ENCODE measurements around the gene ACKR3. TPM values are rescaled to one million over a fixed set of nuclear protein-coding genes. Genes with fewer than 3 reads are reported as not detected.

The ACKR3 gene
- total RNA-seq, 1 experiment from 2014 or later = not detected

GRCh38 chr2:236574424-236575145, 5.0 kb downstream of the ACKR3 start:
- no TSS peak for BruUV-seq (replicated peaks)
- DNase-seq (ENCODE audit: low read depth, low spot score) = no peak
- Histone ChIP-seq H3K4me1 (ENCODE audit: control insufficient read depth, insufficient read depth, low read length) (peaks cover 4% of the 10 kb centered on the region), H3K27ac (ENCODE audit: low read length) (no peak overlapping the region), H3K27me3 (ENCODE audit: control insufficient read depth, insufficient read depth, low read length) (peaks cover 14% of the 10 kb centered on the region), H3K4me3 (ENCODE audit: low read depth in 2 of 2, low read length in 2 of 2) (no peak overlapping the region), H3K36me3 (ENCODE audit: control insufficient read depth, insufficient read depth, low read length) (no peaks in the 10 kb centered on the region), H3K9me3 (ENCODE audit: control insufficient read depth, insufficient read depth, low read depth, low read length) (no peaks in the 10 kb centered on the region)
- intact Hi-C loops (cut with micrococcal nuclease; ENCODE audit: unreplicated experiment) (no loop called here), in situ Hi-C loops (cut with HindIII; ENCODE audit: low pct_unique_long_range_greater_than_20kb, low sequenced_read_pairs) (no loop called here)
- no peak for ATAC-seq
- ChIA-PET CTCF (no interaction called here), POLR2A (no interaction called here)
- TF ChIP-seq POLR2AphosphoS5 (IDR thresholded peaks at IDR 0.05; ENCODE audit: low read depth, low read length) (no peak), REST (IDR thresholded peaks at IDR 0.05; ENCODE audit: insufficient read depth in 1 of 2, low read depth in 2 of 2, low read length in 1 of 2) (no peak), SIN3A (IDR thresholded peaks at IDR 0.05; ENCODE audit: borderline replicate concordance, insufficient read depth, low read depth, low read length) (no peak), TCF7L2 (IDR thresholded peaks at IDR 0.05; ENCODE audit: low read depth, low read length) (no peak)
- TF ChIP-seq, protein P1, sequence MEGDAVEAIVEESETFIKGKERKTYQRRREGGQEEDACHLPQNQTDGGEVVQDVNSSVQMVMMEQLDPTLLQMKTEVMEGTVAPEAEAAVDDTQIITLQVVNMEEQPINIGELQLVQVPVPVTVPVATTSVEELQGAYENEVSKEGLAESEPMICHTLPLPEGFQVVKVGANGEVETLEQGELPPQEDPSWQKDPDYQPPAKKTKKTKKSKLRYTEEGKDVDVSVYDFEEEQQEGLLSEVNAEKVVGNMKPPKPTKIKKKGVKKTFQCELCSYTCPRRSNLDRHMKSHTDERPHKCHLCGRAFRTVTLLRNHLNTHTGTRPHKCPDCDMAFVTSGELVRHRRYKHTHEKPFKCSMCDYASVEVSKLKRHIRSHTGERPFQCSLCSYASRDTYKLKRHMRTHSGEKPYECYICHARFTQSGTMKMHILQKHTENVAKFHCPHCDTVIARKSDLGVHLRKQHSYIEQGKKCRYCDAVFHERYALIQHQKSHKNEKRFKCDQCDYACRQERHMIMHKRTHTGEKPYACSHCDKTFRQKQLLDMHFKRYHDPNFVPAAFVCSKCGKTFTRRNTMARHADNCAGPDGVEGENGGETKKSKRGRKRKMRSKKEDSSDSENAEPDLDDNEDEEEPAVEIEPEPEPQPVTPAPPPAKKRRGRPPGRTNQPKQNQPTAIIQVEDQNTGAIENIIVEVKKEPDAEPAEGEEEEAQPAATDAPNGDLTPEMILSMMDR (IDR thresholded peaks at IDR 0.05) = no peak

DNA sequence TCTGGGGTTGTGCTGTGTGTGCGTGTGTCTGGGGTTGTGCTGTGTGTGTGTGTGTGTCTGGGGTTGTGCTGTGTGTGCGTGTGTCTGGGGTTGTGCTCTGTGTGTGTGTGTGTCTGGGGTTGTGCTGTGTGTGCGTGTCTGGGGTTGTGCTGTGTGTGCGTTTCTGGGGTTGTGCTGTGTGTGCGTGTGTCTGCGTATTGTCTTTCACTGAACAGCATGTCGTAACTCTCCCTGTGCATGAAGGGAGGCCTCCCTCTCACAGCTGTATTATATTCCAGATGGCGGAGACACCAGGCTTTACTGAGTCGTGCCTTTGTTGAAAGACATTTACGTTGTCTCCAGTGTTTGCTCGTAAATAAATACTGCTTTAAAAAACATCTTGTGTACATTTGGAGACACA, 5.9 kb downstream of the ACKR3 start:
- Histone ChIP-seq H3K27ac (ENCODE audit: low read length) (no peak overlapping the region), H3K4me3 (ENCODE audit: low read depth in 2 of 2, low read length in 2 of 2) (no peak overlapping the region), H3K4me1 (ENCODE audit: control insufficient read depth, insufficient read depth, low read length) (no peaks in the 10 kb centered on the region), H3K27me3 (ENCODE audit: control insufficient read depth, insufficient read depth, low read length) (peaks cover 8% of the 10 kb centered on the region), H3K9me3 (ENCODE audit: control insufficient read depth, insufficient read depth, low read depth, low read length) (no peaks in the 10 kb centered on the region), H3K36me3 (ENCODE audit: control insufficient read depth, insufficient read depth, low read length) (no peaks in the 10 kb centered on the region)
- in situ Hi-C loops (cut with HindIII; ENCODE audit: low pct_unique_long_range_greater_than_20kb, low sequenced_read_pairs) = no loop called here
- TF ChIP-seq REST (IDR thresholded peaks at IDR 0.05; ENCODE audit: insufficient read depth in 1 of 2, low read depth in 2 of 2, low read length in 1 of 2) (no peak), SIN3A (IDR thresholded peaks at IDR 0.05; ENCODE audit: borderline replicate concordance, insufficient read depth, low read depth, low read length) (no peak), TCF7L2 (IDR thresholded peaks at IDR 0.05; ENCODE audit: low read depth, low read length) (no peak), POLR2AphosphoS5 (IDR thresholded peaks at IDR 0.05; ENCODE audit: low read depth, low read length) (no peak)
- TF ChIP-seq, protein P1 (IDR thresholded peaks at IDR 0.05) = no peak
- no peak for DNase-seq (ENCODE audit: low read depth, low spot score)
- ATAC-seq = no peak
- intact Hi-C loops (cut with micrococcal nuclease; ENCODE audit: unreplicated experiment) = no loop called here
- ChIA-PET CTCF (interaction anchor here (0.6 kb wide), 1 partner anchor 450 kb away, joined by 3 read pairs; no protein-coding TSS in a partner anchor), POLR2A (no interaction called here)
- BruUV-seq (replicated peaks) = no TSS peak
